ENCODE results near the gene NDUFV1.
"Not testable (repeated sequence)": the region's sequence is repeated elsewhere in the genome, so short reads cannot be mapped to it uniquely, and the experiment has no call there.

The NDUFV1 gene

GRCh38 chr11:67660752-67661151 lies 54.0 kb downstream of the NDUFV1 start:
- not testable (repeated sequence) for H3K27me3 Mint-ChIP-seq, H3K4me3 Mint-ChIP-seq, H3K4me1 Mint-ChIP-seq, H3K36me3 Mint-ChIP-seq, H3K9me3 Mint-ChIP-seq, H3K27ac Mint-ChIP-seq, ATAC-seq

Data from stimulated activated memory B cell treated with anti-CD40 and anti-IgM and Interleukin-4, amounts not matched to agents 10 μg/mL and 1 μg/mL and 100 μg/mL, for 72 hours (primary cell).